ENCODE results near the gene NOSTRIN.

NOSTRIN gene

DNA sequence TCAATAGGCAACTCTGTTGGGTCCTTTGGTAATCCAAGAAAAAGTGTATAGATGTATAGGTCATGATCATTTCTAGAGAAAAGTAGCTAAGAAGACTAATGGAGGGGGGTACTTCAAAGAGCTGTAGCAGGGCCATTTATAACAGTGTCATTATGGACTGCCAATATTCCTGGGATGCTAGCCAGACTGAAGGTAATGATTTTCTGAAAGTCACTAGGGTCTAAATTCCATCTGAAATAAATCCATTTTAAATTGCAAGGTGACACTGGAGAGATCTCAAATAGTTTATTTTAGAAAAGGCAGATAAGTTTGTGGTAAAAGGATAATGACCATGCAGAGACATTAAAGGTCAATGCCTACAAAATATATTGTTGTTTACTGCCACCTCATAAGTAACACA lies 92.3 kb downstream of the NOSTRIN start:
- peaks cover 5% of the 10 kb centered on the region for H3K79me2 ChIP-seq (ENCODE audit: low read length)
- TF ChIP-seq, protein P1, sequence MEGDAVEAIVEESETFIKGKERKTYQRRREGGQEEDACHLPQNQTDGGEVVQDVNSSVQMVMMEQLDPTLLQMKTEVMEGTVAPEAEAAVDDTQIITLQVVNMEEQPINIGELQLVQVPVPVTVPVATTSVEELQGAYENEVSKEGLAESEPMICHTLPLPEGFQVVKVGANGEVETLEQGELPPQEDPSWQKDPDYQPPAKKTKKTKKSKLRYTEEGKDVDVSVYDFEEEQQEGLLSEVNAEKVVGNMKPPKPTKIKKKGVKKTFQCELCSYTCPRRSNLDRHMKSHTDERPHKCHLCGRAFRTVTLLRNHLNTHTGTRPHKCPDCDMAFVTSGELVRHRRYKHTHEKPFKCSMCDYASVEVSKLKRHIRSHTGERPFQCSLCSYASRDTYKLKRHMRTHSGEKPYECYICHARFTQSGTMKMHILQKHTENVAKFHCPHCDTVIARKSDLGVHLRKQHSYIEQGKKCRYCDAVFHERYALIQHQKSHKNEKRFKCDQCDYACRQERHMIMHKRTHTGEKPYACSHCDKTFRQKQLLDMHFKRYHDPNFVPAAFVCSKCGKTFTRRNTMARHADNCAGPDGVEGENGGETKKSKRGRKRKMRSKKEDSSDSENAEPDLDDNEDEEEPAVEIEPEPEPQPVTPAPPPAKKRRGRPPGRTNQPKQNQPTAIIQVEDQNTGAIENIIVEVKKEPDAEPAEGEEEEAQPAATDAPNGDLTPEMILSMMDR (IDR thresholded peaks at IDR 0.05; ENCODE audit: low read length) = no peak
- no peak for TF ChIP-seq EZH2 (optimal IDR thresholded peaks at IDR 0.05; ENCODE audit: low read depth, low read length)
- no peak for TF ChIP-seq EZH2phosphoT487 (IDR thresholded peaks at IDR 0.05; ENCODE audit: low read length)
- H3K4me2 ChIP-seq (ENCODE audit: low read depth, low read length) = no peak overlapping the region
- no peak overlapping the region for H3K4me3 ChIP-seq (ENCODE audit: low read length)
- H3F3A ChIP-seq (ENCODE audit: insufficient read depth, low read length) = no peaks in the 10 kb centered on the region
- no peaks in the 10 kb centered on the region for H3K9me3 ChIP-seq (replicated peaks; ENCODE audit: insufficient read depth, low read length)
- peaks cover 5% of the 10 kb centered on the region; the same call in 1 of the 2 replicates for H3K4me1 ChIP-seq (ENCODE audit: low read length)
- no peak overlapping the region for H3K9ac ChIP-seq (ENCODE audit: low read length)
- no peak for DNase-seq
- H3K27ac ChIP-seq (ENCODE audit: low read length) = no peak overlapping the region
- no peak overlapping the region for H2AFZ ChIP-seq (ENCODE audit: low read length)
- no peaks in the 10 kb centered on the region for H3K9me2 ChIP-seq (replicated peaks; ENCODE audit: insufficient read depth, low read length)
- no peaks in the 10 kb centered on the region for H4K20me1 ChIP-seq (ENCODE audit: insufficient read depth, low read length)
- H3K27me3 ChIP-seq (replicated peaks; ENCODE audit: insufficient read depth, low read length) = no peaks in the 10 kb centered on the region
- no peaks in the 10 kb centered on the region for H3K36me3 ChIP-seq (replicated peaks; ENCODE audit: insufficient read depth, low read length)

DNA sequence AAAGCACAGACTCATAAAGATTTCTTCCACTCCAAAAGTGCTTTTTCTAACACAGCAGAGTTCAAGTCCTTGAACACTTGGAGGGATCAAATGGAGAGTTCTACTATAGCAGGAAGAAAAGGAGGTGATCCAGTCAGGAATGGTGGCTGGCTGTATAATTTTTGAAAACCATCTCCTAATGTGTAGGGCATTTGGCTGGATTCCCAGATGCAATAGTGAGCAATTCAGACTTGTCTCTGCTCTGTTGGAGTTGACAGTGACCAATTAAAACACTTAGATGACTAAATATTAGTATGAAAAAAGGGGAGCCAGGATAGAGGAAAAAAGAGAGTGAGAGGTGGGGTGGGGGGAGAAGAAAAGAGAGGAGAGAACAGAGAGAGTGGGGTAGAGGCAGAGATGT lies 93.3 kb downstream of the NOSTRIN start:
- Histone ChIP-seq H3K4me1 (ENCODE audit: low read length) (peaks cover 2% of the 10 kb centered on the region; the same call in 1 of the 2 replicates), H2AFZ (ENCODE audit: low read length) (no peak overlapping the region), H3K9ac (ENCODE audit: low read length) (no peak overlapping the region), H3K79me2 (ENCODE audit: low read length) (no peaks in the 10 kb centered on the region), H3K36me3 (replicated peaks; ENCODE audit: insufficient read depth, low read length) (no peaks in the 10 kb centered on the region), H3K4me2 (ENCODE audit: low read depth, low read length) (no peak overlapping the region), H3K27me3 (replicated peaks; ENCODE audit: insufficient read depth, low read length) (no peaks in the 10 kb centered on the region), H3K27ac (ENCODE audit: low read length) (no peak overlapping the region), H3K4me3 (ENCODE audit: low read length) (no peak overlapping the region), H3F3A (ENCODE audit: insufficient read depth, low read length) (no peaks in the 10 kb centered on the region), H3K9me3 (replicated peaks; ENCODE audit: insufficient read depth, low read length) (no peaks in the 10 kb centered on the region), H3K9me2 (replicated peaks; ENCODE audit: insufficient read depth, low read length) (no peaks in the 10 kb centered on the region), H4K20me1 (ENCODE audit: insufficient read depth, low read length) (no peaks in the 10 kb centered on the region)
- no peak for TF ChIP-seq EZH2phosphoT487 (IDR thresholded peaks at IDR 0.05; ENCODE audit: low read length)
- TF ChIP-seq, protein P1 (IDR thresholded peaks at IDR 0.05; ENCODE audit: low read length) = no peak
- no peak for TF ChIP-seq EZH2 (optimal IDR thresholded peaks at IDR 0.05; ENCODE audit: low read depth, low read length)
- DNase-seq = no peak

DNA sequence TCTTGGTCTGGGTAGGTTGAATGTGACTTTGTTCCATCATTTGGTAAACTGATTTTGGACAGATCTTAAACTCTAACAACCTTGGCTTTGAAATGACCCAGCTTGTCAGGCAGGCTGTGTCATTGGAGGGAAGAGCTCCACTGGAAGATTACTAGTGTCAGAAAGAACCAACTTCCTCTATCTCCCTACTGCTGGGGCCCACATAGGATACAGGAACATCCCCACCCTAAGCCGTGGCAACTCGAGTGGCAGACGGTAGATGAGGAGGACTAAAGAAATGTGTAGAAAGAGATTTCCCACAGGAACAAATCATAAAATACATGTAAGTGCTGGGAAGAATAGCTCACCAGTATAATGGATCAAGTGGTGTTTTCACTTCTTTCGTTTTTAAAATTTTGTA lies 94.3 kb downstream of the NOSTRIN start:
- TF ChIP-seq EZH2phosphoT487 (IDR thresholded peaks at IDR 0.05; ENCODE audit: low read length) = no peak
- TF ChIP-seq EZH2 (optimal IDR thresholded peaks at IDR 0.05; ENCODE audit: low read depth, low read length) = no peak
- TF ChIP-seq, protein P1 (IDR thresholded peaks at IDR 0.05; ENCODE audit: low read length) = no peak
- no peaks in the 10 kb centered on the region for H3K79me2 ChIP-seq (ENCODE audit: low read length)
- no peak overlapping the region for H3K27ac ChIP-seq (ENCODE audit: low read length)
- H3K9me2 ChIP-seq (replicated peaks; ENCODE audit: insufficient read depth, low read length) = no peaks in the 10 kb centered on the region
- H3K36me3 ChIP-seq (replicated peaks; ENCODE audit: insufficient read depth, low read length) = no peaks in the 10 kb centered on the region
- H3K4me2 ChIP-seq (ENCODE audit: low read depth, low read length) = no peak overlapping the region
- H3K9me3 ChIP-seq (replicated peaks; ENCODE audit: insufficient read depth, low read length) = no peaks in the 10 kb centered on the region
- no peaks in the 10 kb centered on the region for H3F3A ChIP-seq (ENCODE audit: insufficient read depth, low read length)
- H2AFZ ChIP-seq (ENCODE audit: low read length) = no peak overlapping the region
- no peaks in the 10 kb centered on the region for H3K4me1 ChIP-seq (ENCODE audit: low read length)
- no peaks in the 10 kb centered on the region for H3K27me3 ChIP-seq (replicated peaks; ENCODE audit: insufficient read depth, low read length)
- no peak overlapping the region for H3K4me3 ChIP-seq (ENCODE audit: low read length)
- no peak for DNase-seq
- no peaks in the 10 kb centered on the region for H4K20me1 ChIP-seq (ENCODE audit: insufficient read depth, low read length)
- H3K9ac ChIP-seq (ENCODE audit: low read length) = no peak overlapping the region

All from MM.1S (cell line).